Measurements from ENCODE around the gene COBLL1. TPM values are rescaled to one million over a fixed set of nuclear protein-coding genes. Genes with fewer than 3 reads are reported as not detected.

COBLL1 gene
- total and polyA plus RNA-seq, 2 experiments from 2014 or later, result 87.3 to 146 TPM

DNA sequence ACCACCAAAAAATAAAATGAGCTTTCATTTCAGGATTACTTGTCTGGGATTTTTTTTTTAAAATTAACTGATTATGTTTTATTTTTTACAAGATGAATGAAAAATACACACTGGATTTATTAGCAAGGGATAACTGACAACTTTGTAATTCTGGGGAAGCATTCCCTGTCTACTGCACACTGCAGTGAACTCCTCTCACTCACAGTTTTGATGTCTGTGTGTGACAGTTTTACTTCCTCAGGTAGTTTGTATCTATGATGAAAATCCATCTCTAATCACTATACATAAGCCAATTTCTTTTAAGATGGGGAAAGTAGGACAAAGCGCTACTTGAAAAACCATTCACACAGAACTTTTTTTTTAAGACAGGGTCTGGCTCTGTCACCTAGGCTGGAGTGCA lies 94.5 kb downstream of the COBLL1 start:
- Histone ChIP-seq H2AFZ (no peak overlapping the region), H3K36me3 (replicated peaks; ENCODE audit: insufficient read depth, low read depth) (no peaks in the 10 kb centered on the region), H3K9me2 (replicated peaks; ENCODE audit: insufficient read depth) (no peaks in the 10 kb centered on the region), H4K20me1 (ENCODE audit: insufficient read depth, poor library complexity, severe bottlenecking) (peaks cover 10% of the 10 kb centered on the region), H3K9me3 (ENCODE audit: low read depth) (no peaks in the 10 kb centered on the region), H3K4me1 (ENCODE audit: insufficient read depth) (peaks cover 3% of the 10 kb centered on the region), H3K79me2 (peaks cover 95% of the 10 kb centered on the region), H3K4me2 (no peak overlapping the region), H3K27me3 (no peaks in the 10 kb centered on the region), H3K4me3 (no peak overlapping the region), H3K27ac (no peak overlapping the region)
- 100% methylated on average over 1 of the region's 1 CpG for WGBS (ENCODE audit: low lambda C conversion rate, missing lambda C conversion rate)
- TF ChIP-seq EZH2phosphoT487 (IDR thresholded peaks at IDR 0.05; ENCODE audit: low read depth, severe bottlenecking, unreplicated experiment) (no peak), EZH2 (IDR thresholded peaks at IDR 0.05; ENCODE audit: borderline replicate concordance) (no peak), CTCF (IDR thresholded peaks at IDR 0.05; ENCODE audit: poor library complexity) (no peak)
- no peak for DNase-seq (ENCODE audit: low spot score)

DNA sequence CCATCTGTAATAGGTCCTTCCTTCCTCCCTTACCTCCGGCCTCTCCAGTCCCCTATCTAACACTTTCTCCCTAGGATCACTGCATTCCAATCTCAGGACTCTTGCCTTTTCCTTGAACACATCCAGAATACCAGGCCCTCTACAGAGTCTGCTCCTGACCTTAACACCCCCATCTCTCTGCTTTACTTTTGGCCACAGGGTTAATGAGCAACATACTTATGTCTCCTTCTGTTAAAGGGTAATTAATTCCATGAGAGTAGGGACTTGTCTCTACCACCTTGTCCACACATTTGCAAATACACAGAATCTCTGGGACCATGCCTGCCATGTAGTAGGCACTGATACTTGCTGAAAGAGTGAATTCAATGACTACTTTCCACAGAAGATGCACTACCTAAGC lies 94.9 kb downstream of the COBLL1 start:
- TF ChIP-seq EZH2phosphoT487 (IDR thresholded peaks at IDR 0.05; ENCODE audit: low read depth, severe bottlenecking, unreplicated experiment) (no peak), EZH2 (IDR thresholded peaks at IDR 0.05; ENCODE audit: borderline replicate concordance) (no peak), CTCF (IDR thresholded peaks at IDR 0.05; ENCODE audit: poor library complexity) (no peak)
- H3K4me1 ChIP-seq (ENCODE audit: insufficient read depth), result peaks cover 3% of the 10 kb centered on the region
- 53% methylated on average over 1 of the region's 1 CpG for WGBS (ENCODE audit: low lambda C conversion rate, missing lambda C conversion rate)

GRCh38 chr2:164745012-164745797 lies 96.4 kb downstream of the COBLL1 start:
- Histone ChIP-seq H3K4me1 (ENCODE audit: insufficient read depth) (peaks cover 3% of the 10 kb centered on the region), H3K27ac (no peak overlapping the region), H4K20me1 (ENCODE audit: insufficient read depth, poor library complexity, severe bottlenecking) (peaks cover 5% of the 10 kb centered on the region), H3K36me3 (replicated peaks; ENCODE audit: insufficient read depth, low read depth) (no peaks in the 10 kb centered on the region), H2AFZ (no peak overlapping the region), H3K9me3 (ENCODE audit: low read depth) (no peaks in the 10 kb centered on the region), H3K79me2 (peaks cover 95% of the 10 kb centered on the region), H3K27me3 (no peaks in the 10 kb centered on the region), H3K4me2 (no peak overlapping the region), H3K9me2 (replicated peaks; ENCODE audit: insufficient read depth) (no peaks in the 10 kb centered on the region), H3K4me3 (no peak overlapping the region)
- TF ChIP-seq EZH2 (IDR thresholded peaks at IDR 0.05; ENCODE audit: borderline replicate concordance), result no peak
- TF ChIP-seq CTCF (IDR thresholded peaks at IDR 0.05; ENCODE audit: poor library complexity), result no peak
- no peak for TF ChIP-seq EZH2phosphoT487 (IDR thresholded peaks at IDR 0.05; ENCODE audit: low read depth, severe bottlenecking, unreplicated experiment)
- 82% methylated on average over 5 of the region's 5 CpGs for WGBS (ENCODE audit: low lambda C conversion rate, missing lambda C conversion rate)
- DNase-seq (ENCODE audit: low spot score), result no peak

More for the DNA sequence above, 94.9 kb downstream of the COBLL1 start:
- Histone ChIP-seq H4K20me1 (ENCODE audit: insufficient read depth, poor library complexity, severe bottlenecking) (peaks cover 10% of the 10 kb centered on the region), H3K4me3 (no peak overlapping the region), H3K27ac (no peak overlapping the region), H3K27me3 (no peaks in the 10 kb centered on the region), H3K79me2 (peaks cover 95% of the 10 kb centered on the region), H2AFZ (no peak overlapping the region), H3K9me3 (ENCODE audit: low read depth) (no peaks in the 10 kb centered on the region), H3K4me2 (no peak overlapping the region), H3K9me2 (replicated peaks; ENCODE audit: insufficient read depth) (no peaks in the 10 kb centered on the region), H3K36me3 (replicated peaks; ENCODE audit: insufficient read depth, low read depth) (no peaks in the 10 kb centered on the region)
- no peak for DNase-seq (ENCODE audit: low spot score)

Data from hepatocyte (in vitro differentiated cells).